NCI-H446 (cell line): Measurements from ENCODE around the gene MOV10L1.
A peak's percentile ranks its signal among the peaks of the same experiment; 100 is the strongest.
"Not testable (repeated sequence)": the region's sequence is repeated elsewhere in the genome, so short reads cannot be mapped to it uniquely, and the experiment has no call there.

ENCODE experiments used
- DNase-seq, 2 experiments: peaks; one replicate each; lab custom pipeline; 2025; lab: John Stamatoyannopoulos, UW

The MOV10L1 gene

GRCh38 chr22:50104141-50104544 lies 14.3 kb downstream of the MOV10L1 start:
- DNase-seq: no peak

GRCh38 chr22:50105208-50106100 lies 15.6 kb downstream of the MOV10L1 start:
- no peak for DNase-seq

GRCh38 chr22:50107529-50107928 lies 17.7 kb downstream of the MOV10L1 start:
- no peak for DNase-seq

- no peak for DNase-seq
Measured at GRCh38 chr22:50111056-50111455, 21.2 kb downstream of the MOV10L1 start.

GRCh38 chr22:50112151-50113118 lies 22.6 kb downstream of the MOV10L1 start:
- no peak for DNase-seq

GRCh38 chr22:50114221-50115021 lies 24.6 kb downstream of the MOV10L1 start:
- DNase-seq: no peak

GRCh38 chr22:50115693-50116092 lies 25.9 kb downstream of the MOV10L1 start:
- DNase-seq: no peak

- DNase-seq: no peak
Measured at GRCh38 chr22:50117168-50117762, 27.5 kb downstream of the MOV10L1 start.

- DNase-seq: no peak
Measured at GRCh38 chr22:50118129-50118528, 28.3 kb downstream of the MOV10L1 start.

- no peak for DNase-seq
Measured at GRCh38 chr22:50118557-50119168, 28.9 kb downstream of the MOV10L1 start.

GRCh38 chr22:50119169-50119767 lies 29.5 kb downstream of the MOV10L1 start:
- DNase-seq: no peak

GRCh38 chr22:50119768-50120251 lies 30.0 kb downstream of the MOV10L1 start:
- DNase-seq: no peak

- DNase-seq: no peak
Measured at GRCh38 chr22:50121202-50121740, 31.5 kb downstream of the MOV10L1 start.

- no peak for DNase-seq
Measured at GRCh38 chr22:50123119-50123518, 33.3 kb downstream of the MOV10L1 start.

- no peak for DNase-seq
Measured at GRCh38 chr22:50125029-50125428, 35.2 kb downstream of the MOV10L1 start.

GRCh38 chr22:50129121-50129736 lies 39.4 kb downstream of the MOV10L1 start:
- DNase-seq: no peak

GRCh38 chr22:50131894-50132293 lies 42.1 kb downstream of the MOV10L1 start:
- DNase-seq: no peak

GRCh38 chr22:50134481-50134880 lies 44.7 kb downstream of the MOV10L1 start:
- no peak for DNase-seq

- DNase-seq: peak; percentile 23 to 58
Measured at GRCh38 chr22:50136581-50137015, 46.8 kb downstream of the MOV10L1 start.

- not testable (repeated sequence) for DNase-seq
Measured at GRCh38 chr22:50137277-50137676, 47.5 kb downstream of the MOV10L1 start.
